Adipose tissue (tissue), 3 donors: ENCODE measurements around the gene B4GALNT4. TPM values are rescaled to one million over a fixed set of nuclear protein-coding genes. Genes with fewer than 3 reads are reported as not detected.
"Not testable (repeated sequence)": the region's sequence is repeated elsewhere in the genome, so short reads cannot be mapped to it uniquely, and the experiment has no call there.

ENCODE experiments used
- H3K27ac ChIP-seq: one replicate; pipeline ENCODE4 v1.5.1; 2013; ENCODE audit warnings: low read depth, low read length
- WGBS, 3 donors: extraction: QIAGEN DNeasy Blood & Tissue Kit; methylation state at CpG; one replicate each; pipeline ENCODE4 v1.1.7; 2013; 5-methylcytosine and 5-hydroxymethylcytosine counted together
- polyA plus RNA-seq, 3 donors: library from polyadenylated mRNA; stranded (reverse); fragments of 200-250 nt; gene quantifications; one replicate each; pipeline ENCODE4 v1.2.3, GENCODE V29; 2013
- donor health status: healthy with polysubstance abuse.
- donor health status: Bipolar disorder and iron deficiency.
- donor health status: healthy.

B4GALNT4 gene
- polyA plus RNA-seq, 3 donors, result 0.99 to 3.8 (median 1.6) TPM

- 47 to 87% (median 63%) methylated on average over 21 of the region's 21 CpGs for WGBS, 3 donors
- no peak overlapping the region for H3K27ac ChIP-seq
These were observed 30.5 kb downstream of the B4GALNT4 start for GRCh38 chr11:399731-400211.

- 47 to 80% (median 61%) methylated on average over 46 to 50 of the region's 50 CpGs for WGBS, 3 donors
- no peak overlapping the region for H3K27ac ChIP-seq
These were observed 31.0 kb downstream of the B4GALNT4 start for GRCh38 chr11:400241-400689.

GRCh38 chr11:401196-401595 lies 31.9 kb downstream of the B4GALNT4 start:
- 99 to 100% methylated on average over 3 to 16 of the region's 52 CpGs; no CpG with 5 or more reads in 1 of the 3 donors for WGBS, 3 donors

GRCh38 chr11:403021-403760 lies 33.9 kb downstream of the B4GALNT4 start:
- WGBS, 3 donors, result 68 to 88% (median 71%) methylated on average over 47 to 54 of the region's 55 CpGs

More at GRCh38 chr11:401196-401595, 31.9 kb downstream of the B4GALNT4 start:
- H3K27ac ChIP-seq, result not testable (repeated sequence)

GRCh38 chr11:403761-404431 lies 34.6 kb downstream of the B4GALNT4 start:
- WGBS, 3 donors, result 89 to 91% (median 91%) methylated on average over 27 of the region's 27 CpGs

More at GRCh38 chr11:403021-403760, 33.9 kb downstream of the B4GALNT4 start:
- no peak overlapping the region for H3K27ac ChIP-seq

GRCh38 chr11:404551-405264 lies 35.4 kb downstream of the B4GALNT4 start:
- 91 to 93% (median 92%) methylated on average over 14 of the region's 14 CpGs for WGBS, 3 donors
- H3K27ac ChIP-seq, result no peak overlapping the region

More at GRCh38 chr11:403761-404431, 34.6 kb downstream of the B4GALNT4 start:
- no peak overlapping the region for H3K27ac ChIP-seq

- 66 to 75% (median 67%) methylated on average over 17 of the region's 17 CpGs for WGBS, 3 donors
- no peak overlapping the region for H3K27ac ChIP-seq
These were observed 36.1 kb downstream of the B4GALNT4 start for GRCh38 chr11:405323-405953.

GRCh38 chr11:405954-406795 lies 36.9 kb downstream of the B4GALNT4 start:
- H3K27ac ChIP-seq, result no peak overlapping the region
- WGBS, 3 donors, result 62 to 79% (median 64%) methylated on average over 43 to 47 of the region's 47 CpGs

GRCh38 chr11:406796-407650 lies 37.7 kb downstream of the B4GALNT4 start:
- no peak overlapping the region for H3K27ac ChIP-seq
- WGBS, 3 donors, result 6 to 17% (median 6%) methylated on average over 66 to 90 of the region's 91 CpGs

- WGBS, 3 donors, result 73 to 79% (median 79%) methylated on average over 25 to 28 of the region's 28 CpGs
- no peak overlapping the region for H3K27ac ChIP-seq
These were observed 38.4 kb downstream of the B4GALNT4 start for GRCh38 chr11:407651-408123.

GRCh38 chr11:408154-409007 lies 39.1 kb downstream of the B4GALNT4 start:
- 87 to 92% (median 89%) methylated on average over 15 of the region's 15 CpGs for WGBS, 3 donors
- no peak overlapping the region for H3K27ac ChIP-seq

- H3K27ac ChIP-seq, result no peak overlapping the region
- 85 to 87% (median 86%) methylated on average over 7 of the region's 7 CpGs for WGBS, 3 donors
These were observed 39.8 kb downstream of the B4GALNT4 start for GRCh38 chr11:409008-409599.

- no peak overlapping the region for H3K27ac ChIP-seq
- WGBS, 3 donors, result 59 to 73% (median 71%) methylated on average over 18 of the region's 18 CpGs
These were observed 40.5 kb downstream of the B4GALNT4 start for GRCh38 chr11:409600-410483.

GRCh38 chr11:410711-411110 lies 41.4 kb downstream of the B4GALNT4 start:
- not testable (repeated sequence) for H3K27ac ChIP-seq
- 88 to 92% (median 91%) methylated on average over 12 to 13 of the region's 13 CpGs for WGBS, 3 donors
